H9 (cell line): Measurements from ENCODE around the gene ACOT13. TPM values are rescaled to one million over a fixed set of nuclear protein-coding genes. Genes with fewer than 3 reads are reported as not detected.

Experiments
- DNase-seq: peaks from one replicate; pipeline ENCODE4 v3.0.0-alpha.2; 2017
- H2AFZ ChIP-seq: one replicate; pipeline ENCODE4 v1.6.1; 2013; ENCODE audit warnings: mild to moderate bottlenecking, low read length, control low read depth, moderate library complexity
- H2AK5ac ChIP-seq: 2 replicates; pipeline ENCODE4 v1.6.1; 2013; ENCODE audit warnings: low read length, control low read depth, mixed read lengths; ENCODE audit not compliant: insufficient read length
- H2BK120ac ChIP-seq: one replicate; pipeline ENCODE4 v1.6.1; 2013; ENCODE audit warnings: low read depth, mild to moderate bottlenecking, low read length, control low read depth, inconsistent platforms; ENCODE audit not compliant: poor library complexity, severe bottlenecking
- H2BK12ac ChIP-seq: 2 replicates; pipeline ENCODE4 v1.6.1; 2013; ENCODE audit warnings: low read length, control low read depth, mixed read lengths, low read depth; ENCODE audit not compliant: insufficient read length
- H2BK15ac ChIP-seq: 2 replicates; pipeline ENCODE4 v1.6.1; 2013; ENCODE audit warnings: low read depth, low read length, control low read depth
- H2BK20ac ChIP-seq: one replicate; pipeline ENCODE4 v1.6.1; 2013; ENCODE audit warnings: low read depth, mild to moderate bottlenecking, low read length, control low read depth, inconsistent platforms; ENCODE audit not compliant: poor library complexity, severe bottlenecking
- H2BK5ac ChIP-seq: 2 replicates; pipeline ENCODE4 v1.6.1; 2013; ENCODE audit warnings: low read length, control low read depth, mixed read lengths; ENCODE audit not compliant: insufficient read length
- H3K14ac ChIP-seq: 2 replicates; pipeline ENCODE4 v1.6.1; 2013; ENCODE audit warnings: low read length, control low read depth; ENCODE audit not compliant: insufficient read depth
- H3K18ac ChIP-seq: 2 replicates; pipeline ENCODE4 v1.6.1; 2013; ENCODE audit warnings: low read depth, mild to moderate bottlenecking, mixed read lengths, low read length, control low read depth; ENCODE audit not compliant: insufficient read length
- H3K23ac ChIP-seq: 2 replicates; pipeline ENCODE4 v1.6.1; 2013; ENCODE audit warnings: low read length, control low read depth, mixed read lengths, low read depth; ENCODE audit not compliant: insufficient read length
- H3K23me2 ChIP-seq: 2 replicates; pipeline ENCODE4 v1.6.1; 2013; ENCODE audit warnings: low read depth, mild to moderate bottlenecking, mixed read lengths, low read length, control low read depth; ENCODE audit not compliant: insufficient read length, poor library complexity, severe bottlenecking
- H3K27ac ChIP-seq: 2 replicates; pipeline ENCODE4 v1.5.1; 2013; ENCODE audit warnings: low read length, control low read depth, mixed read lengths, low read depth; ENCODE audit not compliant: insufficient read length
- H3K27me3 ChIP-seq: 2 replicates; pipeline ENCODE4 v1.6.1; 2013; ENCODE audit warnings: low read length, control low read depth, inconsistent platforms; ENCODE audit not compliant: insufficient read depth
- H3K4ac ChIP-seq: 2 replicates; pipeline ENCODE4 v1.6.1; 2013; ENCODE audit warnings: low read depth, mild to moderate bottlenecking, control low read depth, inconsistent platforms, low read length, moderate library complexity
- H3K4me1 ChIP-seq: 2 replicates; pipeline ENCODE4 v1.6.1; 2013; ENCODE audit warnings: low read length, control low read depth, inconsistent platforms; ENCODE audit not compliant: insufficient read depth
- H3K4me2 ChIP-seq: 2 replicates; pipeline ENCODE4 v1.6.1; 2013; ENCODE audit warnings: low read length, control low read depth, mixed read lengths; ENCODE audit not compliant: insufficient read length, insufficient read depth
- H3K56ac ChIP-seq: 2 replicates; pipeline ENCODE4 v1.6.1; 2013; ENCODE audit warnings: low read depth, mild to moderate bottlenecking, mixed read lengths, low read length, control low read depth; ENCODE audit not compliant: insufficient read length
- H3K79me1 ChIP-seq: 2 replicates; pipeline ENCODE4 v1.6.1; 2013; ENCODE audit warnings: low read depth, mild to moderate bottlenecking, moderate library complexity, low read length, control low read depth, inconsistent platforms; ENCODE audit not compliant: insufficient read depth, poor library complexity, severe bottlenecking
- H3K79me2 ChIP-seq: 2 replicates; pipeline ENCODE4 v1.6.1; 2013; ENCODE audit warnings: low read length, control low read depth, inconsistent platforms; ENCODE audit not compliant: insufficient read depth
- H3K9ac ChIP-seq: 2 replicates; pipeline ENCODE4 v1.6.1; 2013; ENCODE audit warnings: low read length, control low read depth, mixed read lengths; ENCODE audit not compliant: insufficient read length; ENCODE audit errors: extremely low read depth
- H3K9me3 ChIP-seq: one replicate; pipeline ENCODE4 v1.6.1; 2013; ENCODE audit warnings: low read depth, low read length, inconsistent platforms; ENCODE audit not compliant: control insufficient read depth
- H3T11ph ChIP-seq: one replicate; pipeline ENCODE4 v1.6.1; 2013; ENCODE audit warnings: mild to moderate bottlenecking, low read length, control low read depth, inconsistent platforms
- H4K20me1 ChIP-seq: one replicate; pipeline ENCODE4 v1.6.1; 2013; ENCODE audit not compliant: control insufficient read depth, insufficient read length, insufficient read depth
- H4K5ac ChIP-seq: 2 replicates; pipeline ENCODE4 v1.6.1; 2013; ENCODE audit warnings: low read depth, mild to moderate bottlenecking, mixed read lengths, low read length, control low read depth; ENCODE audit not compliant: insufficient read length
- H4K8ac ChIP-seq: replicated peaks from 2 replicates; pipeline ENCODE4 v1.6.1; 2013; ENCODE audit warnings: low read length, control low read depth, mixed read lengths, low read depth; ENCODE audit not compliant: insufficient read length
- H4K91ac ChIP-seq: 2 replicates; pipeline ENCODE4 v1.6.1; 2013; ENCODE audit warnings: low read depth, mild to moderate bottlenecking, moderate library complexity, mixed read lengths, low read length, control low read depth; ENCODE audit not compliant: insufficient read length
- H3K27ac Mint-ChIP-seq, 3 experiments: 2 replicates in 2 of 3; 3 replicates in 1 of 3; pipeline ENCODE4 v1.8.0; 2020 to 2021; ENCODE audit warnings: mixed read lengths in 3 of 3, mild to moderate bottlenecking in 1 of 3, moderate library complexity in 1 of 3
- H3K27me3 Mint-ChIP-seq: 2 replicates; pipeline ENCODE4 v1.8.0; 2021; ENCODE audit warnings: low read depth, mild to moderate bottlenecking, moderate library complexity, mixed read lengths
- H3K36me3 Mint-ChIP-seq, 3 experiments: 2 replicates in 2 of 3; 3 replicates in 1 of 3; pipeline ENCODE4 v1.8.0; 2020 to 2021; ENCODE audit warnings: low read depth in 3 of 3, mixed read lengths in 3 of 3; ENCODE audit not compliant: insufficient read depth in 1 of 3
- H3K4me1 Mint-ChIP-seq, 2 experiments: 2 replicates each; pipeline ENCODE4 v1.8.0; 2020; ENCODE audit warnings: mixed read lengths in 2 of 2
- H3K4me3 Mint-ChIP-seq, 2 experiments: 2 replicates in 1 of 2; 3 replicates in 1 of 2; pipeline ENCODE4 v1.8.0; 2020 to 2021; ENCODE audit warnings: mild to moderate bottlenecking in 2 of 2, mixed read lengths in 2 of 2, moderate library complexity in 1 of 2
- H3K9me3 Mint-ChIP-seq, 2 experiments: 2 replicates in 1 of 2; 3 replicates in 1 of 2; pipeline ENCODE4 v1.8.0; 2020; ENCODE audit warnings: mild to moderate bottlenecking in 2 of 2, mixed read lengths in 2 of 2, moderate library complexity in 1 of 2
- CTCF ChIP-seq: fragments of 200-600 bp; sonication (generic); conservative IDR thresholded peaks from 3 replicates; pipeline ENCODE4 v1.8.0; 2021; ENCODE audit warnings: antibody characterized with exemption, mild to moderate bottlenecking
- total RNA-seq: library from RNA; stranded (reverse); gene quantifications from 2 replicates; pipeline ENCODE4 v1.2.1, GENCODE V29; 2021

Gene ACOT13
- total RNA-seq, 1 experiment from 2014 or later = 38.0 TPM

DNA sequence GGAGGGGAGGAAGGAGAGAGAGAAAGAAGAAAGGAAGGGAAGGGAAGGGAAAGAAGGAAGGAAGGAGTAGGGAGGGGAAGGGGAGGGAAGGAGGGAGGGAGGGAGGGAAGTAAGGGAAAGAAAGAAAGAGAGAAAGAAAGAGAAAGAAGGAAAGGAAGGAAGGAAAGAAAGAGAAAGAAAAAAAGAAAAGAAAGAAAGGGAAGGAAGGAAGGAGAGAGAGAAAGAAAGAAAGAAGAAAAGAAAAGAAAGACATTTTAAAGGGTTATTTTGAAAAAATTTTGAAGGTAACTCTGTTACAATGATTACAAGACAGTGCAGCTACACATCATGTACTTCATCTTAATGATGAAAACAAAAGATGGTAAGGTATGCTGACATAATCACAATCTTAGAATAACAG is 24.8 kb upstream of the ACOT13 start:
- Histone ChIP-seq H2BK15ac (no peak overlapping the region), H3K14ac (no peak overlapping the region), H4K20me1 (no peaks in the 10 kb centered on the region), H2BK5ac (no peak overlapping the region), H3K9me3 (no peaks in the 10 kb centered on the region), H3K56ac (no peak overlapping the region), H4K91ac (no peak overlapping the region), H3T11ph (no peak overlapping the region), H3K9ac (no peak overlapping the region), H3K4me2 (no peak overlapping the region), H3K27ac (no peak overlapping the region), H2AK5ac (no peak overlapping the region), H2AFZ (no peak overlapping the region), H3K4ac (no peak overlapping the region), H3K4me1 (no peaks in the 10 kb centered on the region; the same call in 1 of the 2 replicates), H2BK20ac (no peak overlapping the region), H4K5ac (no peak overlapping the region), H3K79me2 (no peaks in the 10 kb centered on the region), H3K79me1 (no peaks in the 10 kb centered on the region), H3K23me2 (peaks cover 8% of the 10 kb centered on the region), H2BK120ac (no peak overlapping the region), H3K27me3 (no peaks in the 10 kb centered on the region), H4K8ac (no peak overlapping the region), H2BK12ac (no peak overlapping the region), H3K18ac (no peak overlapping the region), H3K23ac (no peak overlapping the region)
- no peak overlapping the region for H3K27ac Mint-ChIP-seq
- H3K9me3 Mint-ChIP-seq = peaks cover 4 to 10% of the 10 kb centered on the region in 2 experiments; a peak in 3 of 5 replicates
- no peak overlapping the region for H3K4me3 Mint-ChIP-seq
- TF ChIP-seq CTCF = no peak
- peaks cover 12% of the 10 kb centered on the region for H3K27me3 Mint-ChIP-seq
- H3K4me1 Mint-ChIP-seq = peaks cover 11% of the 10 kb centered on the region in 2 experiments
- H3K36me3 Mint-ChIP-seq = no peaks in the 10 kb centered on the region; a peak in 2 of 7 replicates
- no peak for DNase-seq
